Renal pelvis (tissue), 3 donors: ENCODE measurements around the gene DCTN3. TPM values are rescaled to one million over a fixed set of nuclear protein-coding genes. Genes with fewer than 3 reads are reported as not detected.

ENCODE experiments used
- polyA plus RNA-seq, 3 donors: library from polyadenylated mRNA; unstranded; fragments of 120-200 nt; gene quantifications; one replicate each; pipeline ENCODE4 v1.2.1, GENCODE V29; 2013; ENCODE audit not compliant: insufficient read length in 3 of 3

The DCTN3 gene
- polyA plus RNA-seq, 3 donors, result 98.7 to 105 (median 103) TPM

Other genes with a start within 250 kb of the DCTN3 start
- gene MYORG, start 243.6 kb downstream of the DCTN3 start, polyA plus RNA-seq, result 10 to 100 TPM in 1 of 3 donors, 1 to 10 TPM in 2; 8.1 to 10.1 (median 9.9) TPM
- gene FAM219A, start 161.9 kb downstream of the DCTN3 start, polyA plus RNA-seq, result 10 to 100 TPM; 13.3 to 15.6 (median 14.1) TPM
- 1 to 10 TPM; 1.5 to 4.4 (median 3.8) TPM for gene DNAI1, start 161.7 kb downstream of the DCTN3 start, polyA plus RNA-seq
- 1 to 10 TPM in 2 of 3 donors, under 1 TPM in 1; 0.83 to 2.5 (median 2.4) TPM for gene ENHO, start 97.5 kb downstream of the DCTN3 start, polyA plus RNA-seq
- 10 to 100 TPM; 31.6 to 48.1 (median 45.5) TPM for gene CNTFR, start 30.8 kb downstream of the DCTN3 start, polyA plus RNA-seq
- 10 to 100 TPM; 31.1 to 35.4 (median 35.0) TPM for gene RPP25L, start 8.4 kb downstream of the DCTN3 start, polyA plus RNA-seq
- gene ARID3C, start 8.6 kb upstream of the DCTN3 start, polyA plus RNA-seq, result under 1 TPM; 0.14 to 0.27 (median 0.16) TPM
- gene SIGMAR1, start 17.3 kb upstream of the DCTN3 start, polyA plus RNA-seq, result 10 to 100 TPM; 52.7 to 58.7 (median 56.3) TPM
- 10 to 100 TPM; 73.8 to 83.4 (median 83.2) TPM for gene GALT, start 26.2 kb upstream of the DCTN3 start, polyA plus RNA-seq
- 10 to 100 TPM; 64.0 to 81.4 (median 71.6) TPM for gene IL11RA, start 31.7 kb upstream of the DCTN3 start, polyA plus RNA-seq
- gene CCL27, start 42.2 kb upstream of the DCTN3 start, polyA plus RNA-seq, result under 1 TPM; 0.37 to 0.95 (median 0.95) TPM
- gene CCL19, start 70.8 kb upstream of the DCTN3 start, polyA plus RNA-seq, result under 1 TPM in 1 of 3 donors, not detected in 2; 0.19 TPM
- gene CCL21, start 89.6 kb upstream of the DCTN3 start, polyA plus RNA-seq, result 10 to 100 TPM; 10.1 to 50.9 (median 12.5) TPM